Astrocyte (in vitro differentiated cells and primary cell): Measurements from ENCODE around the gene ILKAP.

ENCODE experiments used
- EZH2 ChIP-seq: IDR thresholded peaks from 2 replicates; pipeline ENCODE4 v1.6.1; 2012; ENCODE audit warnings: mild to moderate bottlenecking, low read length, inconsistent platforms; ENCODE audit not compliant: insufficient read depth
- TF ChIP-seq, protein P1 (sequence below): IDR thresholded peaks from 2 replicates; pipeline ENCODE4 v1.5.1; 2011; ENCODE audit warnings: low read depth, mild to moderate bottlenecking, inconsistent platforms, low read length, moderate library complexity; ENCODE audit not compliant: insufficient read depth

GRCh38 chr2:238235331-238235732, 31.8 kb upstream of the ILKAP start:
- TF ChIP-seq, protein P1, sequence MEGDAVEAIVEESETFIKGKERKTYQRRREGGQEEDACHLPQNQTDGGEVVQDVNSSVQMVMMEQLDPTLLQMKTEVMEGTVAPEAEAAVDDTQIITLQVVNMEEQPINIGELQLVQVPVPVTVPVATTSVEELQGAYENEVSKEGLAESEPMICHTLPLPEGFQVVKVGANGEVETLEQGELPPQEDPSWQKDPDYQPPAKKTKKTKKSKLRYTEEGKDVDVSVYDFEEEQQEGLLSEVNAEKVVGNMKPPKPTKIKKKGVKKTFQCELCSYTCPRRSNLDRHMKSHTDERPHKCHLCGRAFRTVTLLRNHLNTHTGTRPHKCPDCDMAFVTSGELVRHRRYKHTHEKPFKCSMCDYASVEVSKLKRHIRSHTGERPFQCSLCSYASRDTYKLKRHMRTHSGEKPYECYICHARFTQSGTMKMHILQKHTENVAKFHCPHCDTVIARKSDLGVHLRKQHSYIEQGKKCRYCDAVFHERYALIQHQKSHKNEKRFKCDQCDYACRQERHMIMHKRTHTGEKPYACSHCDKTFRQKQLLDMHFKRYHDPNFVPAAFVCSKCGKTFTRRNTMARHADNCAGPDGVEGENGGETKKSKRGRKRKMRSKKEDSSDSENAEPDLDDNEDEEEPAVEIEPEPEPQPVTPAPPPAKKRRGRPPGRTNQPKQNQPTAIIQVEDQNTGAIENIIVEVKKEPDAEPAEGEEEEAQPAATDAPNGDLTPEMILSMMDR: no peak
- TF ChIP-seq EZH2: no peak
